Left renal cortex interstitium (tissue), 4 donors: ENCODE data around the gene ELAVL1. TPM values are rescaled to one million over a fixed set of nuclear protein-coding genes. Genes with fewer than 3 reads are reported as not detected.
A peak's percentile ranks its signal among the peaks of the same experiment; 100 is the strongest.

ENCODE experiments used
- DNase-seq, 4 donors: peaks; one replicate each; pipeline ENCODE4 v3.0.0-alpha.2; 2013; ENCODE audit warnings: low read depth in 4 of 4, low spot score in 2 of 4, missing footprints in 1 of 4
- polyA plus RNA-seq, 4 donors: library from polyadenylated mRNA; unstranded; fragments of 120-200 nt; gene quantifications; one replicate each; pipeline ENCODE4 v1.2.1, GENCODE V29; 2013; ENCODE audit not compliant: insufficient read length in 4 of 4

Gene ELAVL1
- polyA plus RNA-seq, 4 donors: 82.9 to 89.4 (median 85.6) TPM

DNA sequence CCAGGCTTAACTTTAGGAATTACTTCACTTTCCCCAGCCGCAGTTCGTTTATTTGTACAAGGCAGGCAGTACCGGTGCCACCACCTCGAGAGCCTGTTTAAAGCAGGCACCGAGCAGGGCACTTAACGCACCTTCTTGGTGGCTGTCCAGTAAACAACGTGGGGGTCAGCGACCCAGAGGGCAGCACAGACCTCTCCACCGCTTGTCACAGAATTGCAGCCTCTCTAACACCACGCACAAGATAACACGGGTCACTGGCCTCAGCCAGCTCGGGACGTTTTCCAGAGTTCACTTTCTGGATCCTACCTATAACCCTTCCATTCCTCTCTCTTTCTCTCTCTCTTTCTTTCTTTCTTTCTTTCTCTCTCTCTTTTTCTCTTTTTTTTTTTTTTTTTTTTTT is 16.8 kb upstream of the ELAVL1 start:
- no peak for DNase-seq

- DNase-seq: no peak
These were observed 15.9 kb upstream of the ELAVL1 start for GRCh38 chr19:8021374-8021773.

- DNase-seq: no peak
These were observed 15.2 kb upstream of the ELAVL1 start for GRCh38 chr19:8020681-8021080.

GRCh38 chr19:8017808-8018207 is 12.4 kb upstream of the ELAVL1 start:
- no peak for DNase-seq

- DNase-seq: no peak
These were observed 523 bp downstream of the ELAVL1 start for GRCh38 chr19:8004723-8005513.

DNA sequence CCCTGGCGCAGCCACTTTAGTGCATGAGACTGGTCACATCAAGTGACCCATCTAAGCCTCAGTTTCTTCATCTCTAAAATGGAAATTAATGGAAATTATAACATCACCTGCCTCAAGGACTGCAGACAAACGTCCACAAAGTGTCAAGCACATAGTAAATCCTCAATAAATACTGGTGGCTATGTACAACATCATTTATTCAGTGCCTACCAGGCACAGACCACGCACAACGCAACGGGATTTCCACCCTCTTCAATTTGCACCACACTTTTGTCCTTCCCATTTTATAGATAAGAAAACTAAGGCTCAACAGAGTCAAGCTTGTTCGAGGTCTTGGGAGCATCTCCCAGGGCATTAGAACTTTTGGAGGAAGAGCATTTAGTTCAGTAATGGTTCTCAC is 1.4 kb downstream of the ELAVL1 start:
- DNase-seq: no peak

DNA sequence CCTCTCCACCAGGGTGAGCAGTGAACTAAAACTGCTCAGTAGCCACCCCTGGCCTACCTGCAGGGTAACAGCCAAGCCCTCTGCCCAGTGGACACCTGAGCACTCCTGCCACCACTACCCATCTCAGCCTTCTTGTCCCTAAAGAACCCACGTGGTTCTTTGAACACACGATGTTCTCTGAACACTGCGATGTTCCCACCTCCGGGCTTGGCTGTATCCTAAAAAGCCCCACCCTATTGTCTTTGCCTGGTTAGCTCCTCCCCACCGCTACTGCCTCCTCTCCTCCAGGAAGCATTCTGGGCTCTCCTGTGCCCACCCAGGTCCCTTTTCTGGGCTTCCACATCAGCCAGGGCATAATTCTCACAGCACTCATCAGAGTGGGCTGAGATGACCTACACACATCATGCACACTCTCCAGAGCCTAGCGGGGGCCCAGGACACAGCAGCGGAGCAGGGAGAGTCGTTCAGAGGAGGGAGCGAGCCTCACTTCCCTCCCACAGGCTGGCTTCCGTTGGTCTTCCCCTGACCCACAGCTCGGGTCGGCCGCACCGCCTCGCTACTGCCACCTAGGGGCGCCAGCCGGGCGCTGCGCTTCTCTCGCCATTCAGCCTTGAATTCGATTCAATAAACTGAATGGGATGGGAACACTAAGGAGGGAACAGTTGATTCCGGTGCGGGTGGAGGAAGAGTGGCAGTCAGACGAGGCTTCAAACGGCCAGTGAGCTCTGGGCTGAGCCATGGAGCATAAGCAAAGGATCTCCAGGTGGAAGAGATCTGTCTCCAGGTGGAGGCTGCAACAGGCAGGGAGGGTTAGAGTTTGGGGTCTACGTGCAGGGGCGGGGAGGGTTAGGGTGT is 3.2 kb downstream of the ELAVL1 start:
- peak in 1 of 4 donors; percentile 61 for DNase-seq

GRCh38 chr19:8001651-8001994 is 3.8 kb downstream of the ELAVL1 start:
- DNase-seq: no peak

DNA sequence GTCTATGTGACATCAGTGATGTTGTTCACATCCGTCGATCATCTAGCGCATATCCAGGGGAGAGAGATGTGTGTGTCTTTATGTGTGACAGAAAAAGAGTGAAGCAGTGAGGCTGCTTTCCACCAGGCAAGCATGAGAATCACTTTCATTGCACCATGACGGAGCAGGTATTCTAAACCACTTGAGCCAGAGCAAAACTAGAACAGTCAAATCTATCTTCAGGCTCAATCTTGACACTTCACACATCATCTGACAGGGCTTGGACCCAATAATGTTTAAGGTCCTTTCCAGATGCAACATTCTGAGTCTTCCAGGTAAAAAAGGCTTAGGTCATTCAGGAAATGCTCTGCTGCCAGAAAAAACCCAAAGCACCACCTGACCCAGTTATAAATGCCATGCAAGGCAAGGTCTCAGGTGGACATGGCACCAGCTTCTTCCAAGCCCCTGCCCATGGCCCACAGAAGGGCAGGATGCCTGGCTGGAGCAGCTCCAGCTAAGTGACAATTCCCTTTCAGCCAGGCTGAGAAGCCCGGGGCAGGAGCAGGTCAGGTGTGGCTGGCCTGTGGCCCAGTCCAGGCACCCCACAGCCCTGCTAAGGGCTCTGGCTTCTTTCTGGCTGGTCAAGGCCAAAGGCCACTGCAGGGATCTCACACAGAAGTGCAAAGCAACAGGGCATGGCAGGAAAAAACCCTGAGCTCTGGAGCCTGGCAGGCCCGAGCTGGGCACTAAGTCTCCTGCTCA is 5.0 kb downstream of the ELAVL1 start:
- no peak for DNase-seq

DNA sequence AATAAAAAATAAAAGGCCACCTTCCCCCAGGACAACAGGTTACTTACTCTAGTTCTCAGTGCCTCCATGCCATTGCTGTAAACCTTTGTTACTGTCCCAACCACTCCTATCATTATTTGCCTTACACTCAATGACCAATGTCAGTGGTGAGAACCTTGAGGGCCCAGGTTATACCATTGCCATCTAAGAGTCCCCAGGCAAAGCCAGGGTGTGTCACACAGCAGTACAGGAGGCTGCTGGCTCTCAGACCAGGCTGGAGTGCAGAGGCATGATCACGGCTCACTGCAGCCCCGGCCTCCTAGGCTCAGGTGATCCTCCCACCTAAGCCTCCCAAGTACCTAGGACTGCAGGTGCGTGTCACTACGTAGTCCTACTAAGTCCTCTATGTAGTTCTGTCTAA is 6.1 kb downstream of the ELAVL1 start:
- no peak for DNase-seq

- DNase-seq: no peak
These were observed 7.5 kb downstream of the ELAVL1 start for GRCh38 chr19:7997809-7998480.

GRCh38 chr19:7996883-7997282 is 8.6 kb downstream of the ELAVL1 start:
- DNase-seq: no peak

DNA sequence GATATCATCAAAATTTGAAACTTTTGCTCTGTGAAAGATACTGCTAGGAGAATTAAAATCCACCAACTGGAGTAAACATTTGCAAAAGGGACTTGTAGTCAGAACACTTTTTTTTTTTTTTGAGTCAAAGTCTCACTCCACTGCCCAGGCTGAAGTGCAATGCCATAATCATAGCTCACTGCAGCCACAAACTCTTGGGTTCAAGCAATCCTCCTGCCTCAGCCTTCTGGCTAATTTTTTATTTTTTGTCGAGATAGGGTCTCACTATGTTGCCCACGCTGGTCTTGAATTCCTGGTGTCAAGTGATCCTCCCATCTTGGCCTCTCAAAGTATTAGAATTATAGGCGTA is 9.7 kb downstream of the ELAVL1 start:
- no peak for DNase-seq

DNA sequence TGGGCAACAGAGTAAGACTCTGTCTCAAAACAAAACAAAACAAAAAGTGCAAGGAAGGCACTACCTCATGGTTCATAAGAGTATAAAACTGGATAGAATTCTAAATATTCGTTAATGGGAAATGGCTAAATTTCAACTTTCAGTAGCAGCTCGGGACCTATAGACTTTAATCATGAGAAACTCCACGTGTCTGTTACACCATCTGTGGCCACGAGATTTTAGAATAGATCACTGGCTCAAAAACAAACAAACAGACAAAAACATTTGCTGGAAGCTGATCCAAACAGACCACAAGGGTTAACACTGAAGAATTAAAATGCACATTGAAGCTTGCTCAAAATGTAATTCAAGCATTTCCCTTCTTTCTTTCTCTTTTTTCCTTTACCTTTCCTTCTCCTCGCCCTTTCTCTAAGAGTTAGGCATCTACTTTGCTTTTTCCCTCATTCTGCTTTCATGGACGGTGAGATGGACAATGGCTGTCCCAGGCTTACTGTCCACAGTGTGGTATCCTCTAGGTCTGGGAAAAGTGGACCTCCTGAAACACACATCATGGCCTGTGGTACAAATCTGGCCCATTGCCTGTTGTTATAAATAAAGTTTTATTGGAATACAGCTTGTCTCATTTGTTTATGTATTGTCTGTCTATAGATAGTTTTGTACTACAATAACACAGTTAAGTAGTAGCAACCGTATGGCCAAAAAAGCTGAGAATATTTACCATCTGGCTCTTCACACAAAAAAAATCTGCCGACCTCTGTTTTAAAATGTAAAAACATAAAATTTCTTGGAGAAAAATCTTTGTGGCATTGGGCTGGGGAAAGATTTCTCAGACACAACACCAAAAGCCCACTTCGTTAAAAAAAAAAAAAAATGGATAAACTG is 10.3 kb downstream of the ELAVL1 start:
- DNase-seq: no peak

DNA sequence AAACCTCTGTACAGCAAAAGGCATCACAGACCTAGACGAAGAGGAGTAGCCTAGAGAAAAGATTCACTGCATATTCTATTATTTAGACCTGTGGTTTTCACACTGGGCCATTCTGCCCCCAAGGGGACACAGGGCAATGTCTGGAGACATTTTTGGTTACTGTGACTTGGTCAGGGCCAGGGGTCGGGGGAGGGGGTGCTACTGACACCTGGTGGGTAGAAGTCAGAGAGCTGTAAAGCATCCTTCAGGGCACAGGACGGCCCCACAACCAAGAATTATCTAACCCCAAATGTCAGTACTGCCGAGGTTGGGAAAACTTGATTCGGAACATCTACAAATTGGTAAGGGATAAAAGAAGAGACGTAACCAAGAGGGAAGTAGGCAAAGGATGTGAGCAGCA is 11.3 kb downstream of the ELAVL1 start:
- no peak for DNase-seq

DNA sequence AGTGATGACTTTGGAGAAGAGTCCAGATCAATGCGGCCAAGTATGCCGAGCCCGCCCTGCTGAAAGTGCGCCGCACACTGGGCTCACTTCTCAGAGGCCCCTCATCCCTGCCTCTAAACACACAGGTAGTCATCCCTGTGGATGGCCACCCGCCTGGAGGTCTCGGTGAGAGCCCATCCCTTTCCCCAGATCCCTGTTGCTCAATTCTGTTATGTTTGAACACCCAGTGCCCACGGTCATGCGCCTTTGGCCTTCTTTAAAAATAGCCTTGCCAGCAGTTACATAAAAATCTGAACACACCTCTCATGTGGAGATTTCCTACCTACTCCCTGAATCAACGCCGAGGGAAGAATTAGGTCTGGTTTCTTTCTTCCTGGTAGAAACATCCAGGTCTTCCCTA is 11.9 kb downstream of the ELAVL1 start:
- DNase-seq: no peak

GRCh38 chr19:7992575-7992974 is 12.9 kb downstream of the ELAVL1 start:
- DNase-seq: no peak

DNA sequence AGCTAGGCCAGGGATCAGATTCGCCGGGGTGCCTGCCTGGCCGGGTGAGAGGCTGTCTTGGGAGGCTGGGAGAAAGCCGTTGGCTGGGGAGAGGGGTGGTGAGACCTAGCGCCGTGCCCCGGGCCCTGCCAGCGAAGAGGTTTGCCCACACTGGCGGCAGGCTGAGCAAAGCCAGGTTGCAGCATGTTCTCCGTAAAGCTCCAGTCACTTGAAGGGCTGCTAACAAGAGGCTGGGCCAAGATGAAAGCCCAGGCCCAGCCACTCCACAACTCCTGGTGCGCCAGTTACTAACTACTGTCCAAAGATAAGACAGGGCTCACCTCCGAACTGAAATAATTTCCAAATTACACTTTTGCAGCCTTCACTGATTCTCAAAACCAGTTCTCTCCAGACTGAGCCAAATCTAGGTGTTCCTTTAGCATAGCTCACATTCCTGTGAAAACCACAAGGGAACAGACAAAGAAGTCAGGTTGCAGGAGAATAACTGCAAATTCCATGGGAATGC is 16.3 kb downstream of the ELAVL1 start:
- no peak for DNase-seq

DNA sequence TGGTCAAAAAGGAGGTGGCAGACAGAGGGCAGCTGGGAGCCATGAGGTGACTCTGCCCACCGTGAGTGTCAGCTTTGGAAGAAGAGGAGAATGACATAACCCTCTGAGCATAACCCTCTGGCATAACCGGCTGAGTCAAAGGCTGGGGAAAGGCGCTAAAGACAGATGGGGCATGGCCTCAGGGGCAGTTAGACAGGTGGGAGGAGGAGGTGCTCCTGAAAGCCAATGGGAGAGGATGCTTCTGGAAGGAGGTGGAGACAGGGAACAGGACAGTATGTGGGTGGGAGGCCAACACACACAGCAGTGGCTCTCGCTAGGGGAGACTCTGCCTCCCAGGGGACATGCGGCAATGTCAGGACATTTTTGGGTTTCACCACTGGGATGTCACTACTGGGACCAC is 17.1 kb downstream of the ELAVL1 start:
- no peak for DNase-seq
